A549 treated with dexamethasone at 1 μM for 4 hours (cell line): ENCODE results near the gene GREB1. TPM values are rescaled to one million over a fixed set of nuclear protein-coding genes. Genes with fewer than 3 reads are reported as not detected.

Source experiments
- total RNA-seq: library from RNA; stranded (reverse); fragments of 200-300 nt; extraction: Qiagen RNA extraction; gene quantifications from 5 replicates; pipeline ENCODE4 v1.2.3, GENCODE V29; 2022

Gene GREB1, protein sequence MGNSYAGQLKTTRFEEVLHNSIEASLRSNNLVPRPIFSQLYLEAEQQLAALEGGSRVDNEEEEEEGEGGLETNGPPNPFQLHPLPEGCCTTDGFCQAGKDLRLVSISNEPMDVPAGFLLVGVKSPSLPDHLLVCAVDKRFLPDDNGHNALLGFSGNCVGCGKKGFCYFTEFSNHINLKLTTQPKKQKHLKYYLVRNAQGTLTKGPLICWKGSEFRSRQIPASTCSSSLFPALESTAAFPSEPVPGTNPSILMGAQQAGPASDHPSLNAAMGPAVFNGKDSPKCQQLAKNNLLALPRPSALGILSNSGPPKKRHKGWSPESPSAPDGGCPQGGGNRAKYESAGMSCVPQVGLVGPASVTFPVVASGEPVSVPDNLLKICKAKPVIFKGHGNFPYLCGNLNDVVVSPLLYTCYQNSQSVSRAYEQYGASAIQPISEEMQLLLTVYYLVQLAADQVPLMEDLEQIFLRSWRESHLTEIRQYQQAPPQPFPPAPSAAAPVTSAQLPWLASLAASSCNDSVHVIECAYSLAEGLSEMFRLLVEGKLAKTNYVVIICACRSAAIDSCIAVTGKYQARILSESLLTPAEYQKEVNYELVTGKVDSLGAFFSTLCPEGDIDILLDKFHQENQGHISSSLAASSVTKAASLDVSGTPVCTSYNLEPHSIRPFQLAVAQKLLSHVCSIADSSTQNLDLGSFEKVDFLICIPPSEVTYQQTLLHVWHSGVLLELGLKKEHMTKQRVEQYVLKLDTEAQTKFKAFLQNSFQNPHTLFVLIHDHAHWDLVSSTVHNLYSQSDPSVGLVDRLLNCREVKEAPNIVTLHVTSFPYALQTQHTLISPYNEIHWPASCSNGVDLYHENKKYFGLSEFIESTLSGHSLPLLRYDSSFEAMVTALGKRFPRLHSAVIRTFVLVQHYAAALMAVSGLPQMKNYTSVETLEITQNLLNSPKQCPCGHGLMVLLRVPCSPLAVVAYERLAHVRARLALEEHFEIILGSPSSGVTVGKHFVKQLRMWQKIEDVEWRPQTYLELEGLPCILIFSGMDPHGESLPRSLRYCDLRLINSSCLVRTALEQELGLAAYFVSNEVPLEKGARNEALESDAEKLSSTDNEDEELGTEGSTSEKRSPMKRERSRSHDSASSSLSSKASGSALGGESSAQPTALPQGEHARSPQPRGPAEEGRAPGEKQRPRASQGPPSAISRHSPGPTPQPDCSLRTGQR (N-terminal part only)
- 2.5 to 3.9 TPM (median 3.3 TPM) in 5 replicates for total RNA-seq

DNA sequence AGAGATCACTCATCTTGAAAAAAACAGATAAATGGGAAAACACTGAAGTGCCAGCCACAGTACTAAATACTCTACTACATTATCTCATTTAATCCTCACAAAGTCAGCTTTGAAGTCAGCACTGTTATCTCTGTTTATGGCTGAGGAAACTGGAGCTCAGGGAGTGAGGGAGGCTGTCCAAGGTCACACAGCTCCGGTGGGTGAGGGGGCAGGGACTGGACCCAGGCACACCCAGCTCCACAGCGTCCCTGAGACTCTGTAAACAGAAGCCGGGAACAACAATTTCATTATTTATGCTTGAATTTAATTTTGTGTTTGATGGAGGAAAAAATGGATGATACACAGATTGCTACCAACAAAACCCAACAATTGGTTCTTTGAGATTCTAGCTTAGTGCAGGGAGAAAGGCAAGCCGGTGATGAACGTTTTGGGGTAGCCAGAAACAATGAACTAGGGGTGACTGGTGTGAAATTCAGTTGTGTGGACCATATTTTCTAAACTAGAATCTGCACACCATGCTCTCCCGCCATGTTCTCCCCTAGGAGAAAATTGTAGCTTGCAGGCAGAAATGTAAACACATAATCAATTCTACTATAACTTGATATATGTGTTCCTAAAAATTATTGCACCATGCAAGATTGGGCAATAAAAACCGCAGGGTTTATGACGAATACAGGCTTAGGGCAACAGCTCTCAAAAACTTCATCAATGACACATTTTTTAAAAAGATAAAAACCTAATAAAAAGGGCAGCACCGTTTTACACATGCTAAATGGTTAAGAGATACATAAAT, at the start of gene GREB1:
GREB1 (plus strand) TSS at position 768 of the 793 bp plus-strand sequence. CDS start 22,570 bp downstream, outside the sequence.

DNA sequence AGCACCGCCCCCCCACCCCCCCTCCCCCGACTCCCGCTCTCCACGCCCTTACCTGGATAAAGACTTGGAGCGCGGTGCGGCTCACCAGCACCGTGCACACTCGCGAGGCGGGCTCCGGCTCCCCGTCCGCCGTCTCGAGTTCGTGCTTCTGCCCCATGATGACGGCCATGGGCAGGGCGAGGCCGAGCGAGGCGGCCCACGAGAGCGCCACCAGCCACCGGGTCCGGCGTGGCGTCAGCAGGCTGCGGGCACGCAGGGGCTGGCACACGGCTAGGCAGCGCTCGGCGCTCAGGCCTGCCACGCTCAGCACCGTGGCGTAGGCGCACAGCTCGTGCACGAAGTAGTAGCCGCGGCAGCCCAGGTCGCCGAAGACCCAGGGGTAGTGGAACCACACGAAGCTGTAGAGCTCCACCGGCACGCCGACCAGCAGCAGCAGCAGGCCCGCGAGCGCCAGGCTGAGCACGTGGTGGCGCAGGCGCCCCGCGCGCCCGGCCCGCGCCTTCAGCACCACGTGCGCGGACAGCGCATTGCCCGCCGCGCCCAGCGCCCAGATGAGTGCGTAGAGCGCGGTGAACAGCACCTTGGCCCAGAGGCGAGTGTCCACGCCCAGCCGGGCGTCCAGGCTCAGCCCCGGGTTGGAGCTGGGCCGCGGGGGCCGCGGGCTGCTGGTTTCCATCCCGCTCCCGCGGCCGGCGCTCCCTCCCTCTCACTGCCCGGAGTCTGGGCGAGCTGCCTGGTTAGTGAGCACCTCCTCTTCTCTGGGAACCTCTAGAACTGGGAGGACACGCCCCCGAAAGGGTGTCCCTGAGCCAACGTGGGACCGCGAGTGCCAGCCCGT, 135.8 kb downstream of the GREB1 start, which contains the start of gene NTSR2:
NTSR2 (minus strand) TSS at position 742 of the 838 bp plus-strand sequence; CDS start at position 676, 66 bp downstream.

Other genes starting within 250 kb of the GREB1 start
- gene ROCK2, start 189.4 kb upstream of the GREB1 start, total RNA-seq: 23.8 to 37.6 TPM (median 31.3 TPM) in 5 replicates
- 22.7 to 24.2 TPM (median 23.3 TPM) in 5 replicates for gene E2F6, start 67.9 kb upstream of the GREB1 start, total RNA-seq
- gene NTSR2, start 136.2 kb downstream of the GREB1 start, total RNA-seq: not detected in 5 replicates
- 7.3 to 11.9 TPM (median 9.2 TPM) in 5 replicates for gene LPIN1, start 212.6 kb downstream of the GREB1 start, total RNA-seq